NCI-H510A treated with DMSO at 0.1 percent for 48 hours (cell line): Measurements from ENCODE around the gene CCNG1.
"Not testable (repeated sequence)": the region's sequence is repeated elsewhere in the genome, so short reads cannot be mapped to it uniquely, and the experiment has no call there.

Experiments
- DNase-seq: peaks from one replicate; lab custom pipeline; 2025; lab: John Stamatoyannopoulos, UW

The CCNG1 gene

GRCh38 chr5:163437309-163438182, at the start of gene CCNG1:
CCNG1 (plus strand) TSS chr5:163437595; CDS start chr5:163439257, 1,662 bp downstream.
- peak; percentile 88 for DNase-seq

- no peak for DNase-seq
Measured at GRCh38 chr5:163395792-163396191, 41.6 kb upstream of the CCNG1 start.

- not testable (repeated sequence) for DNase-seq
Measured at GRCh38 chr5:163396818-163397340, 40.5 kb upstream of the CCNG1 start.

- no peak for DNase-seq
Measured at GRCh38 chr5:163397354-163397753, 40.0 kb upstream of the CCNG1 start.

- no peak for DNase-seq
Measured at GRCh38 chr5:163399923-163400322, 37.5 kb upstream of the CCNG1 start.

GRCh38 chr5:163401271-163401670, 36.1 kb upstream of the CCNG1 start:
- DNase-seq: no peak

GRCh38 chr5:163402007-163402406, 35.4 kb upstream of the CCNG1 start:
- DNase-seq: no peak

GRCh38 chr5:163404364-163405173, 32.8 kb upstream of the CCNG1 start:
- no peak for DNase-seq

GRCh38 chr5:163407034-163407655, 30.2 kb upstream of the CCNG1 start:
- DNase-seq: no peak

- DNase-seq: peak; percentile 8
Measured at GRCh38 chr5:163408311-163408923, 29.0 kb upstream of the CCNG1 start.

GRCh38 chr5:163409384-163409783, 28.0 kb upstream of the CCNG1 start:
- DNase-seq: no peak

- no peak for DNase-seq
Measured at GRCh38 chr5:163410505-163410904, 26.9 kb upstream of the CCNG1 start.

GRCh38 chr5:163415673-163416072, 21.7 kb upstream of the CCNG1 start:
- DNase-seq: not testable (repeated sequence)

GRCh38 chr5:163424836-163425235, 12.6 kb upstream of the CCNG1 start:
- no peak for DNase-seq

- DNase-seq: not testable (repeated sequence)
Measured at GRCh38 chr5:163426128-163426527, 11.3 kb upstream of the CCNG1 start.

GRCh38 chr5:163432544-163432943, 4.9 kb upstream of the CCNG1 start:
- no peak for DNase-seq

GRCh38 chr5:163433271-163433670, 4.1 kb upstream of the CCNG1 start:
- no peak for DNase-seq

GRCh38 chr5:163434401-163434866, 3.0 kb upstream of the CCNG1 start:
- DNase-seq: no peak

- DNase-seq: no peak
Measured at GRCh38 chr5:163436515-163436914, 880 bp upstream of the CCNG1 start.

- no peak for DNase-seq
Measured at GRCh38 chr5:163437011-163437308, 435 bp upstream of the CCNG1 start.

- DNase-seq: no peak
Measured at GRCh38 chr5:163439092-163439425, 1.7 kb downstream of the CCNG1 start.

- no peak for DNase-seq
Measured at GRCh38 chr5:163440954-163441353, 3.6 kb downstream of the CCNG1 start.
